Peyer's patch (tissue), 4 donors: ENCODE data around the gene CTNNA2. TPM values are rescaled to one million over a fixed set of nuclear protein-coding genes. Genes with fewer than 3 reads are reported as not detected.

Experiments
- DNase-seq, 3 donors: peaks; one replicate each; pipeline ENCODE4 v3.0.0-alpha.2; 2017 to 2019
- H3K27ac ChIP-seq, 4 donors: fragments of 200-600 bp; sonication (generic); one replicate each; pipeline ENCODE4 v1.5.1; 2016 to 2019
- H3K27me3 ChIP-seq, 2 donors: fragments of 200-600 bp; sonication (generic); one replicate each; pipeline ENCODE4 v1.5.1; 2019
- H3K36me3 ChIP-seq, 3 donors: fragments of 200-600 bp; sonication (generic); one replicate each; pipeline ENCODE4 v1.5.1; 2016 to 2019
- H3K4me1 ChIP-seq, 4 donors: fragments of 200-600 bp; sonication (generic); one replicate each; pipeline ENCODE4 v1.5.1; 2016 to 2019
- H3K4me3 ChIP-seq, 4 donors: fragments of 200-600 bp; sonication (generic); 1 replicate in 3 of 4; 2 replicates in 1 of 4; pipeline ENCODE4 v1.5.1; 2016 to 2019; ENCODE audit warnings: mild to moderate bottlenecking in 1 of 4
- H3K9me3 ChIP-seq, 4 donors: fragments of 200-600 bp; sonication (generic); one replicate each; pipeline ENCODE4 v1.5.1; 2016 to 2019; ENCODE audit warnings: mild to moderate bottlenecking in 1 of 4
- POLR2A ChIP-seq, 2 donors: fragments of 450-650 bp; IDR thresholded peaks; one replicate each; pipeline ENCODE4 v1.5.1; 2017; ENCODE audit warnings: antibody characterized with exemption in 2 of 2, mild to moderate bottlenecking in 2 of 2, moderate library complexity in 2 of 2
- total RNA-seq, 4 donors: library from RNA; depleted of rRNA; stranded (reverse); fragments of >200 nt; gene quantifications; one replicate each; pipeline ENCODE4 v1.1.0, GENCODE V29; 2016
- TF ChIP-seq, protein P1 (sequence below), 6 experiments: fragments of 450-650 bp in 4 of 6; fragments of 200-600 bp in 2 of 6; sonication (generic) in 1 of 6; IDR thresholded peaks; one replicate each; pipeline ENCODE4 v1.5.1; 2017 to 2019; ENCODE audit warnings: antibody characterized with exemption in 6 of 6, mild to moderate bottlenecking in 3 of 6, moderate library complexity in 1 of 6

CTNNA2 gene
- total RNA-seq, 4 donors from 2014 or later: 0.67 to 5.3 (median 0.88) TPM; not detected in 1

DNA sequence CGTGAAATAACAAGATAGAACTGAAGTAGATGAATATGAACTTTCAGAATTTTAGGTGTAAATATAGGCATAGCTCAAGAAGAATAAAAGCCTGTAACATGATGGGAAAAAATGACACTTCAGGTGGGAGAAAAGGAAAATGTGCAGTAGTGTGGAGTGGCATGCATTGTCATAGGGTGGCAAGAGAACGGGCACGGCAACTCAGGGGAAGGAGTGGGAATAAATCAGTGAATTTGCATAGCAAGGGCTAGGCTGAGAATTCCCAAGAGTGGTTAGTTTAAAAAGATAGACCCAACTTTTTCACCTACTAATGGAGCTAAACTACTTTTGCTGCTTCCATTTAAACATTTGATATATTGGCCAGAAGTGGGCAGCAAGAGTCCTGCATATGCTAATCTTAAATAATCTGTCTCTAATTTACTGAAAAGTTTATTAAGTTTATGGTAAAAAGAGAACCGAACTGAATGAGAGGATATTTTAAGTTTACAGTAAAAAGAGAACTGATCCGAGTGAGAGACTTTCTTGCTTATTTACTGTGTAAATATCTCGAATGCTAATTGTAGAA is 228.1 kb downstream of the CTNNA2 start:
- no peak for DNase-seq
- no peaks in the 10 kb centered on the region for H3K27me3 ChIP-seq
- no peak overlapping the region for H3K27ac ChIP-seq
- H3K4me1 ChIP-seq: no peaks in the 10 kb centered on the region
- no peaks in the 10 kb centered on the region for H3K9me3 ChIP-seq
- TF ChIP-seq POLR2A (IDR thresholded peaks at IDR 0.05): no peak
- TF ChIP-seq, protein P1, sequence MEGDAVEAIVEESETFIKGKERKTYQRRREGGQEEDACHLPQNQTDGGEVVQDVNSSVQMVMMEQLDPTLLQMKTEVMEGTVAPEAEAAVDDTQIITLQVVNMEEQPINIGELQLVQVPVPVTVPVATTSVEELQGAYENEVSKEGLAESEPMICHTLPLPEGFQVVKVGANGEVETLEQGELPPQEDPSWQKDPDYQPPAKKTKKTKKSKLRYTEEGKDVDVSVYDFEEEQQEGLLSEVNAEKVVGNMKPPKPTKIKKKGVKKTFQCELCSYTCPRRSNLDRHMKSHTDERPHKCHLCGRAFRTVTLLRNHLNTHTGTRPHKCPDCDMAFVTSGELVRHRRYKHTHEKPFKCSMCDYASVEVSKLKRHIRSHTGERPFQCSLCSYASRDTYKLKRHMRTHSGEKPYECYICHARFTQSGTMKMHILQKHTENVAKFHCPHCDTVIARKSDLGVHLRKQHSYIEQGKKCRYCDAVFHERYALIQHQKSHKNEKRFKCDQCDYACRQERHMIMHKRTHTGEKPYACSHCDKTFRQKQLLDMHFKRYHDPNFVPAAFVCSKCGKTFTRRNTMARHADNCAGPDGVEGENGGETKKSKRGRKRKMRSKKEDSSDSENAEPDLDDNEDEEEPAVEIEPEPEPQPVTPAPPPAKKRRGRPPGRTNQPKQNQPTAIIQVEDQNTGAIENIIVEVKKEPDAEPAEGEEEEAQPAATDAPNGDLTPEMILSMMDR (IDR thresholded peaks at IDR 0.05): no peak
- no peak overlapping the region for H3K4me3 ChIP-seq
- no peaks in the 10 kb centered on the region for H3K36me3 ChIP-seq

DNA sequence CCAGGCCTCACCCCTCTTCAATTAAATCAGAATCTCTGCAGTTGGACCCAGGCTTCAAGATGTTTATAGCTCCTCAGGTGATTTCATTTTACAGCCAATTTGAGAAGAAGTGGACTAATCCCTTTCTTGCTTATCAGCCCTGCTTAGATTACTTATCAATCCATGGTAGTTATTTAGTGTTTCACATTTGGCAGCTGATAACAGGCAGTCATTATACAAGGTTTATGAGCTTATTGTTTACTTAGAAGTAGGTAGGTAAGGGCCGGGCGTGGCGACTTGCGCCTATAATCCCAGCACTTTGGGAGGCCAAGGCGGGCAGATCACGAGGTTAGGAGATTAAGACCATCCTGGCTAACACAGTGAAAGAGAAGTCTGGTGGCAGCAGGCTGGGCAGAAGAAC is 237.5 kb downstream of the CTNNA2 start:
- Histone ChIP-seq H3K27ac (no peak overlapping the region), H3K4me1 (no peaks in the 10 kb centered on the region), H3K27me3 (no peaks in the 10 kb centered on the region), H3K36me3 (no peaks in the 10 kb centered on the region), H3K4me3 (no peak overlapping the region), H3K9me3 (no peaks in the 10 kb centered on the region)
- TF ChIP-seq, protein P1 (IDR thresholded peaks at IDR 0.05): no peak
- TF ChIP-seq POLR2A (IDR thresholded peaks at IDR 0.05): no peak
- DNase-seq: peak in 2 of 3 donors; percentile 73

DNA sequence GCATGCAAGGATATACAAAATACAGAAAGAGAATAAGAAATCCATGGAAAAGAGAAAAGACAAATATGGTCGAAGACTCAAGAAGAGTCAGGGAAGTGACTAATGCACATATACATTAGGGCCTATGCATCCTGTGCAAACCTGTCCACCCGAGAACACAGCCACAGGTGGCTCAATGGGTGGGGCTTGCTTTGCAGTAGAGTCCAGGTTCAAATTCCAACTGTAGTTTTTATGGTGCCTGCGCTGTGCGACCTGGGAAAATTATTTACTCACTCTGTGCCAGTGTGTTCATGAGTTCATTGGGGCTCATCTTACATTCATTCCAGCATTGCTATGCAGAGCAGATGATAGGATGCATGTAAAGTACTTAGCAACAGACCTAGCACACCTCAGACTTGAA is 244.7 kb downstream of the CTNNA2 start:
- Histone ChIP-seq H3K36me3 (no peaks in the 10 kb centered on the region), H3K9me3 (no peaks in the 10 kb centered on the region), H3K4me3 (no peak overlapping the region), H3K27ac (no peak overlapping the region), H3K4me1 (no peaks in the 10 kb centered on the region), H3K27me3 (no peaks in the 10 kb centered on the region)
- TF ChIP-seq, protein P1 (IDR thresholded peaks at IDR 0.05): no peak
- TF ChIP-seq POLR2A (IDR thresholded peaks at IDR 0.05): no peak
- peak in 2 of 3 donors; percentile 72 to 80 for DNase-seq

DNA sequence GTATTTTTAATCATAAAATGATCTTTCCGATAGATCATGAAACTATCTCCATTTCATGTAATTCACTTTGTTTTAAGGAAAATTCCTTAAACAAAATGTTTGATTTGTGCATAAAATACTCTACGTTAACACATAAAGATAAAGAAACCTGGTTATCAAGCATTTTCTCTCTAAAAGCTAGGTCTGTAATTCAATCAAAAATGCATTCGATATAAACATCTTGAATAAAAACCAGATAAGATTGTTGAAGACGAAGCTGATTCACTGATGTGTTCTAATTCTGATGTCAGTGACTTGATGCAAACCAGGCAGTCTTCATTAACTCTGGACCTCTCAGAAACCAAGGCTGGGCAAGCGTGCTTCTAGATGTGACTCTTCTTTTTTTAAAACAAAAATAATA is 245.2 kb downstream of the CTNNA2 start:
- no peak overlapping the region for H3K4me3 ChIP-seq
- H3K36me3 ChIP-seq: no peaks in the 10 kb centered on the region
- no peaks in the 10 kb centered on the region for H3K9me3 ChIP-seq
- no peaks in the 10 kb centered on the region for H3K27me3 ChIP-seq
- no peak for DNase-seq
- no peaks in the 10 kb centered on the region for H3K4me1 ChIP-seq
- no peak overlapping the region for H3K27ac ChIP-seq
- TF ChIP-seq POLR2A (IDR thresholded peaks at IDR 0.05): no peak
- TF ChIP-seq, protein P1 (IDR thresholded peaks at IDR 0.05): no peak

DNA sequence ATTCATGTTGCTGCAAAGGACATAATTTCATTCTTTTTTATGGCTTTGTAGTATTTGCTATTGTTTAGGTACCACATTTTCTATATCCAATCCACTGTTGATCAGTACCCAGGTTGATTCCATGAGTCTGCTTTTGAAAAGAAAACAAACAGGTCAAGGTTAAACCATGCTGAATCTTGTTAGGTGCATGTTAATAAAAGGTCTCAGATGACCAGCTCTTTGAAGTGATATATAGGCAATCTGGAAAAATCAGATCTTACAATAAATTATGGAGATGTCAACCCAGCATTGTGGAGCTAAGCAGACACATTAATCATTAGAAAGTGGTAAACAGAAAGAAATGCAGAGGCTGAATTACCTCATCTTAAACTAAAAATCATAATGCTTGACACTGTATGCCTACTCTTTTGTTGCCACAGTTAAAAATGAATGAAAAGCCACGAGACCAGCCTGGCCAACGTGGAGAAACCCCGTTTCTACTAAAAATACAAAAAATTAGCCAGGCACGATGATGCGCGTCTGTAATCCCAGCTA is 246.0 kb downstream of the CTNNA2 start:
- no peak overlapping the region for H3K4me3 ChIP-seq
- no peaks in the 10 kb centered on the region for H3K36me3 ChIP-seq
- H3K27ac ChIP-seq: no peak overlapping the region
- H3K27me3 ChIP-seq: no peaks in the 10 kb centered on the region
- TF ChIP-seq POLR2A (IDR thresholded peaks at IDR 0.05): no peak
- TF ChIP-seq, protein P1 (IDR thresholded peaks at IDR 0.05): no peak
- DNase-seq: no peak
- H3K4me1 ChIP-seq: no peaks in the 10 kb centered on the region
- H3K9me3 ChIP-seq: no peaks in the 10 kb centered on the region
